Astrocyte (in vitro differentiated cells and primary cell): Measurements from ENCODE around the gene GABBR2. TPM values are rescaled to one million over a fixed set of nuclear protein-coding genes. Genes with fewer than 3 reads are reported as not detected.

Experiments used
- DNase-seq: peaks from one replicate; pipeline ENCODE4 v3.0.0-alpha.2; 2010; ENCODE audit warnings: low read depth
- FAIRE-seq: peaks from 2 replicates; lab custom pipeline; 2011; peaks lifted over from hg19 to GRCh38; lab: Jason Lieb, UNC
- H2AFZ ChIP-seq: 2 replicates; pipeline ENCODE4 v1.6.0; 2012; ENCODE audit warnings: low read depth, low read length, inconsistent platforms
- H3K27ac ChIP-seq: 2 replicates; pipeline ENCODE4 v1.5.1; 2011; ENCODE audit warnings: low read depth, low read length, inconsistent platforms
- H3K27me3 ChIP-seq: 2 replicates; pipeline ENCODE4 v1.6.0; 2011; ENCODE audit warnings: low read length, inconsistent platforms; ENCODE audit not compliant: insufficient read depth
- H3K36me3 ChIP-seq: 2 replicates; pipeline ENCODE4 v1.5.1; 2011; ENCODE audit warnings: low read length, inconsistent platforms; ENCODE audit not compliant: insufficient read depth
- H3K4me1 ChIP-seq: 2 replicates; pipeline ENCODE4 v1.5.1; 2011; ENCODE audit warnings: low read length, inconsistent platforms; ENCODE audit not compliant: insufficient read depth
- H3K4me2 ChIP-seq: 2 replicates; pipeline ENCODE4 v1.6.0; 2012; ENCODE audit warnings: low read length, inconsistent platforms
- H3K4me3 ChIP-seq: 2 replicates; pipeline ENCODE4 v1.5.1; 2011; ENCODE audit warnings: low read depth, mild to moderate bottlenecking, low read length, inconsistent platforms; ENCODE audit not compliant: insufficient read depth
- H3K79me2 ChIP-seq: 2 replicates; pipeline ENCODE4 v1.6.0; 2012; ENCODE audit warnings: mild to moderate bottlenecking, low read length, inconsistent platforms; ENCODE audit not compliant: insufficient read depth
- H3K9ac ChIP-seq: 2 replicates; pipeline ENCODE4 v1.6.0; 2012; ENCODE audit warnings: mild to moderate bottlenecking, low read length, inconsistent platforms
- H3K9me3 ChIP-seq: 2 replicates; pipeline ENCODE4 v1.5.1; 2012; ENCODE audit warnings: low read depth, mild to moderate bottlenecking, low read length, inconsistent platforms; ENCODE audit not compliant: insufficient read depth
- H4K20me1 ChIP-seq: 2 replicates; pipeline ENCODE4 v1.6.0; 2012; ENCODE audit warnings: low read length, inconsistent platforms; ENCODE audit not compliant: insufficient read depth
- H3K27ac Mint-ChIP-seq: one replicate; pipeline ENCODE4 v1.8.0; 2021; ENCODE audit warnings: mild to moderate bottlenecking, mixed read lengths; ENCODE audit not compliant: unreplicated experiment
- H3K27me3 Mint-ChIP-seq: one replicate; pipeline ENCODE4 v1.8.0; 2021; ENCODE audit warnings: low read depth, mixed read lengths; ENCODE audit not compliant: unreplicated experiment
- H3K36me3 Mint-ChIP-seq: one replicate; pipeline ENCODE4 v1.8.0; 2021; ENCODE audit warnings: low read depth, mixed read lengths; ENCODE audit not compliant: unreplicated experiment
- H3K4me1 Mint-ChIP-seq: one replicate; pipeline ENCODE4 v1.8.0; 2021; ENCODE audit warnings: low read depth, mixed read lengths; ENCODE audit not compliant: unreplicated experiment
- H3K4me3 Mint-ChIP-seq: one replicate; pipeline ENCODE4 v1.8.0; 2021; ENCODE audit warnings: mild to moderate bottlenecking, moderate library complexity, mixed read lengths; ENCODE audit not compliant: unreplicated experiment
- H3K9me3 Mint-ChIP-seq: one replicate; pipeline ENCODE4 v1.8.0; 2021; ENCODE audit warnings: mild to moderate bottlenecking, mixed read lengths; ENCODE audit not compliant: unreplicated experiment
- EZH2 ChIP-seq: IDR thresholded peaks from 2 replicates; pipeline ENCODE4 v1.6.1; 2012; ENCODE audit warnings: mild to moderate bottlenecking, low read length, inconsistent platforms; ENCODE audit not compliant: insufficient read depth
- total RNA-seq: library from RNA; stranded (reverse); gene quantifications from 2 replicates; pipeline ENCODE4 v1.2.1, GENCODE V29; 2021
- TF ChIP-seq, protein P1 (sequence below): IDR thresholded peaks from 2 replicates; pipeline ENCODE4 v1.5.1; 2011; ENCODE audit warnings: low read depth, mild to moderate bottlenecking, inconsistent platforms, low read length, moderate library complexity; ENCODE audit not compliant: insufficient read depth

The GABBR2 gene
- total RNA-seq, 1 donor from 2014 or later = 2.0 TPM

DNA sequence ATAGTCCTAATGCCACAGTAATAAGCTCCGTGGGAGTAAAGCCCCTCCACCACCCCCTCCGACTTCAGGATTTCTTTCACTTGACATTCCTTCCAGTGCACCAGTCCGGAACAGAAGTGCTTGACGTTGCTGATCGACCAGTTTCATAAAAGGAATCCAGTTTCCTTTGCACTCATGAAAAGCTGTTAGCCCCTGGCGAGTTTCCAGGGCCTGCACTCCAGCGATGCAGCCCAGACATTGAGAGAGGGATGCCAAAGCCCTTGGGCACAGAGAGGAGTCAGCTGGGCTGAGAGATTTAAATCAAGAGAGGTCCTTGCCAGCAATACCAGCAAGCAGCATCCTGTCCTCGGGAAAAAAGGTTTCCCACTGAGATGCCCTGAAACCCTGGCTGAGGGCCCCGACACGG, 170.1 kb downstream of the GABBR2 start:
- H3K36me3 Mint-ChIP-seq = no peaks in the 10 kb centered on the region
- H3K27me3 Mint-ChIP-seq = peaks cover 14% of the 10 kb centered on the region
- peaks cover 8% of the 10 kb centered on the region for H3K9me3 Mint-ChIP-seq
- H3K27ac Mint-ChIP-seq = no peak overlapping the region
- H3K4me1 Mint-ChIP-seq = peaks cover 8% of the 10 kb centered on the region
- H3K36me3 ChIP-seq = no peaks in the 10 kb centered on the region
- H3K9ac ChIP-seq = no peak overlapping the region
- no peaks in the 10 kb centered on the region for H4K20me1 ChIP-seq
- H3K4me2 ChIP-seq = no peak overlapping the region
- FAIRE-seq (no peak), DNase-seq (peak; percentile 65)
- H3K27me3 ChIP-seq = no peaks in the 10 kb centered on the region
- H3K4me3 ChIP-seq = no peak overlapping the region
- H3K4me3 Mint-ChIP-seq = no peak overlapping the region
- H3K79me2 ChIP-seq = no peaks in the 10 kb centered on the region
- no peaks in the 10 kb centered on the region for H3K9me3 ChIP-seq
- H2AFZ ChIP-seq = no peak overlapping the region
- H3K27ac ChIP-seq = no peak overlapping the region
- peaks cover 13% of the 10 kb centered on the region for H3K4me1 ChIP-seq
- TF ChIP-seq, protein P1, sequence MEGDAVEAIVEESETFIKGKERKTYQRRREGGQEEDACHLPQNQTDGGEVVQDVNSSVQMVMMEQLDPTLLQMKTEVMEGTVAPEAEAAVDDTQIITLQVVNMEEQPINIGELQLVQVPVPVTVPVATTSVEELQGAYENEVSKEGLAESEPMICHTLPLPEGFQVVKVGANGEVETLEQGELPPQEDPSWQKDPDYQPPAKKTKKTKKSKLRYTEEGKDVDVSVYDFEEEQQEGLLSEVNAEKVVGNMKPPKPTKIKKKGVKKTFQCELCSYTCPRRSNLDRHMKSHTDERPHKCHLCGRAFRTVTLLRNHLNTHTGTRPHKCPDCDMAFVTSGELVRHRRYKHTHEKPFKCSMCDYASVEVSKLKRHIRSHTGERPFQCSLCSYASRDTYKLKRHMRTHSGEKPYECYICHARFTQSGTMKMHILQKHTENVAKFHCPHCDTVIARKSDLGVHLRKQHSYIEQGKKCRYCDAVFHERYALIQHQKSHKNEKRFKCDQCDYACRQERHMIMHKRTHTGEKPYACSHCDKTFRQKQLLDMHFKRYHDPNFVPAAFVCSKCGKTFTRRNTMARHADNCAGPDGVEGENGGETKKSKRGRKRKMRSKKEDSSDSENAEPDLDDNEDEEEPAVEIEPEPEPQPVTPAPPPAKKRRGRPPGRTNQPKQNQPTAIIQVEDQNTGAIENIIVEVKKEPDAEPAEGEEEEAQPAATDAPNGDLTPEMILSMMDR = no peak
- TF ChIP-seq EZH2 = no peak

DNA sequence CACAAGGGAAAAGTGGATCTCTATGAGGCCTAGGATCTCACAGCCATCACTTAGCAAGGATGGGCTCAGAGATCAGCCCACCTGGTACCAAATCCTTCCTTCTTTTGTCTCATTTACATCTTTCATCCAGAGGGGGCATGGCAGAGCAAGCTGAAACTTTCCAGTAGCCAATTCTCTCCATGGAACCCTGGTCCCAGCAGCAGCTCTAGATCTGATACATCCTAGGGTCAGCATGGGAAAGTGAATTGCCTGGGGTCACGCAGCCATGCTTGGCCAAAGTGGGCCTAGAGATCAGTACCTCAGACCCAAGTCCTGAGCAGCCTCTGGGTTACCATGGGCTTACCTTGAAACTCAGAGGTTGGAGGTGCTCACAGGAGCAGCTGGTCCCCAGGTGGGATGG, 170.5 kb downstream of the GABBR2 start:
- Mint-ChIP-seq H3K4me3 (no peak overlapping the region), H3K27me3 (peaks cover 18% of the 10 kb centered on the region), H3K36me3 (no peaks in the 10 kb centered on the region), H3K4me1 (peaks cover 8% of the 10 kb centered on the region), H3K9me3 (peaks cover 8% of the 10 kb centered on the region), H3K27ac (no peak overlapping the region)
- Histone ChIP-seq H3K27me3 (no peaks in the 10 kb centered on the region), H3K4me3 (no peak overlapping the region), H4K20me1 (no peaks in the 10 kb centered on the region), H3K9ac (no peak overlapping the region), H3K4me2 (no peak overlapping the region), H2AFZ (no peak overlapping the region), H3K4me1 (peaks cover 13% of the 10 kb centered on the region), H3K36me3 (no peaks in the 10 kb centered on the region), H3K27ac (no peak overlapping the region), H3K79me2 (no peaks in the 10 kb centered on the region), H3K9me3 (no peaks in the 10 kb centered on the region)
- TF ChIP-seq EZH2 = no peak
- TF ChIP-seq, protein P1 = peak; percentile 13
- no peak for FAIRE-seq
- DNase-seq = no peak

GRCh38 chr9:98536542-98537173, 172.1 kb downstream of the GABBR2 start:
- H3K4me3 Mint-ChIP-seq = no peak overlapping the region
- no peak overlapping the region for H3K4me2 ChIP-seq
- H3K9ac ChIP-seq = no peak overlapping the region
- H3K27me3 ChIP-seq = no peaks in the 10 kb centered on the region
- H3K27ac ChIP-seq = no peak overlapping the region
- no peak overlapping the region for H3K4me3 ChIP-seq
- peaks cover 8% of the 10 kb centered on the region for H3K9me3 Mint-ChIP-seq
- H3K79me2 ChIP-seq = no peaks in the 10 kb centered on the region
- no peaks in the 10 kb centered on the region for H4K20me1 ChIP-seq
- no peak overlapping the region for H3K27ac Mint-ChIP-seq
- TF ChIP-seq, protein P1 = peak; percentile 15
- no peak for TF ChIP-seq EZH2
- no peaks in the 10 kb centered on the region for H3K9me3 ChIP-seq
- H3K36me3 ChIP-seq = no peaks in the 10 kb centered on the region
- H3K4me1 Mint-ChIP-seq = peaks cover 15% of the 10 kb centered on the region
- DNase-seq = no peak
- H3K4me1 ChIP-seq = peaks cover 13% of the 10 kb centered on the region
- no peak for FAIRE-seq
- no peaks in the 10 kb centered on the region for H3K36me3 Mint-ChIP-seq
- peaks cover 28% of the 10 kb centered on the region for H3K27me3 Mint-ChIP-seq
- H2AFZ ChIP-seq = no peak overlapping the region
